Mesendoderm (in vitro differentiated cells): ENCODE data around the gene FNDC10. TPM values are rescaled to one million over a fixed set of nuclear protein-coding genes. Genes with fewer than 3 reads are reported as not detected.
A peak's percentile ranks its signal among the peaks of the same experiment; 100 is the strongest.
"Not testable (repeated sequence)": the region's sequence is repeated elsewhere in the genome, so short reads cannot be mapped to it uniquely, and the experiment has no call there.

ENCODE experiments used
- DNase-seq: peaks from one replicate; pipeline ENCODE4 v3.0.0; 2013
- H2AK5ac ChIP-seq: 2 replicates; pipeline ENCODE4 v1.6.1; 2013; ENCODE audit warnings: low read length, inconsistent platforms
- H2BK120ac ChIP-seq: 2 replicates; pipeline ENCODE4 v1.6.1; 2013; ENCODE audit warnings: low read depth, mild to moderate bottlenecking, low read length, moderate library complexity, mixed read lengths
- H2BK15ac ChIP-seq: replicated peaks from 2 replicates; pipeline ENCODE4 v1.6.1; 2013; ENCODE audit warnings: low read depth, mild to moderate bottlenecking, moderate library complexity
- H2BK5ac ChIP-seq: 2 replicates; pipeline ENCODE4 v1.6.1; 2013; ENCODE audit warnings: low read length, inconsistent platforms
- H3K18ac ChIP-seq: 2 replicates; pipeline ENCODE4 v1.6.1; 2013; ENCODE audit warnings: mild to moderate bottlenecking, low read length, mixed read lengths
- H3K23ac ChIP-seq: one replicate; pipeline ENCODE4 v1.6.1; 2013; ENCODE audit warnings: low read length
- H3K27ac ChIP-seq: 2 replicates; pipeline ENCODE4 v1.5.1; 2013; ENCODE audit warnings: low read depth, mild to moderate bottlenecking, inconsistent platforms, low read length, moderate library complexity
- H3K27me3 ChIP-seq: 2 replicates; pipeline ENCODE4 v1.6.1; 2013; ENCODE audit warnings: low read length, control low read depth, mild to moderate bottlenecking, inconsistent platforms; ENCODE audit not compliant: insufficient read depth, poor library complexity
- H3K36me3 ChIP-seq: 2 replicates; pipeline ENCODE4 v1.6.1; 2013; ENCODE audit warnings: low read length, inconsistent platforms; ENCODE audit not compliant: control insufficient read depth, insufficient read depth
- H3K4ac ChIP-seq: one replicate; pipeline ENCODE4 v1.6.1; 2013; ENCODE audit warnings: low read depth, mild to moderate bottlenecking, low read length, moderate library complexity
- H3K4me1 ChIP-seq: 2 replicates; pipeline ENCODE4 v1.6.1; 2013; ENCODE audit warnings: low read depth, low read length, inconsistent platforms; ENCODE audit not compliant: control insufficient read depth
- H3K4me2 ChIP-seq: 2 replicates; pipeline ENCODE4 v1.6.1; 2013; ENCODE audit warnings: low read length
- H3K4me3 ChIP-seq: 2 replicates; pipeline ENCODE4 v1.5.1; 2013; ENCODE audit warnings: mild to moderate bottlenecking, low read length
- H3K56ac ChIP-seq: one replicate; pipeline ENCODE4 v1.6.1; 2013; ENCODE audit warnings: low read length
- H3K79me1 ChIP-seq: 2 replicates; pipeline ENCODE4 v1.6.1; 2013; ENCODE audit warnings: low read length, inconsistent platforms
- H3K79me2 ChIP-seq: 2 replicates; pipeline ENCODE4 v1.6.1; 2013; ENCODE audit warnings: mild to moderate bottlenecking, low read length; ENCODE audit not compliant: control insufficient read depth, insufficient read depth
- H3K9ac ChIP-seq: 2 replicates; pipeline ENCODE4 v1.6.1; 2013; ENCODE audit warnings: low read length, inconsistent platforms
- H4K5ac ChIP-seq: one replicate; pipeline ENCODE4 v1.6.1; 2013; ENCODE audit warnings: low read length
- H4K8ac ChIP-seq: one replicate; pipeline ENCODE4 v1.6.1; 2013; ENCODE audit warnings: low read depth, mild to moderate bottlenecking, control low read depth, low read length, moderate library complexity
- WGBS: extraction: QIAGEN DNeasy Blood & Tissue Kit; methylation state at CpG from one replicate; pipeline ENCODE4 v1.1.7; 2013; ENCODE audit warnings: low lambda C conversion rate, missing lambda C conversion rate; ENCODE audit not compliant: insufficient coverage; ENCODE audit errors: extremely low coverage; 5-methylcytosine and 5-hydroxymethylcytosine counted together
- polyA plus RNA-seq, 2 experiments: library from polyadenylated mRNA; stranded (reverse); fragments of 200-250 nt; gene quantifications; one replicate each; pipeline ENCODE4 v1.2.3, GENCODE V29; 2013

Gene FNDC10
- polyA plus RNA-seq (2013, experiment 1 of 2) = 3.8 TPM
- 4.0 TPM for polyA plus RNA-seq (2013, experiment 2 of 2)

- peak within 1 kb of the TSS; percentile 73 for H3K56ac ChIP-seq
- DNase-seq = no peak
- no peak within 1 kb of the TSS for H3K23ac ChIP-seq
- no CpG with 5 or more reads among the region's 125 CpGs for WGBS
- no peak within 1 kb of the TSS for H3K18ac ChIP-seq
- no peaks in the 10 kb centered on the region for H3K36me3 ChIP-seq
- H2BK5ac ChIP-seq = no peak within 1 kb of the TSS
- no peak within 1 kb of the TSS for H2AK5ac ChIP-seq
- H3K79me1 ChIP-seq = no peaks in the 10 kb centered on the region
- H3K4me2 ChIP-seq = peak within 1 kb of the TSS; percentile 36
- H3K4me3 ChIP-seq = no peak within 1 kb of the TSS
- no peaks in the 10 kb centered on the region for H3K4me1 ChIP-seq
- H4K5ac ChIP-seq = no peak within 1 kb of the TSS
- H2BK120ac ChIP-seq = no peak within 1 kb of the TSS
- H3K79me2 ChIP-seq = no peaks in the 10 kb centered on the region
- no peak within 1 kb of the TSS for H2BK15ac ChIP-seq
- no peak within 1 kb of the TSS for H4K8ac ChIP-seq
- peaks cover 14% of the 10 kb centered on the region for H3K27me3 ChIP-seq
- H3K27ac ChIP-seq = no peak within 1 kb of the TSS
- peak within 1 kb of the TSS; percentile 24 for H3K9ac ChIP-seq
- H3K4ac ChIP-seq = no peak within 1 kb of the TSS
Measured at GRCh38 chr1:1599935-1600860, at the start of gene FNDC10. Gene FNDC10, minus strand, starts transcription at chr1:1600135. Its CDS starts 120 bp downstream, at chr1:1600015.

DNA sequence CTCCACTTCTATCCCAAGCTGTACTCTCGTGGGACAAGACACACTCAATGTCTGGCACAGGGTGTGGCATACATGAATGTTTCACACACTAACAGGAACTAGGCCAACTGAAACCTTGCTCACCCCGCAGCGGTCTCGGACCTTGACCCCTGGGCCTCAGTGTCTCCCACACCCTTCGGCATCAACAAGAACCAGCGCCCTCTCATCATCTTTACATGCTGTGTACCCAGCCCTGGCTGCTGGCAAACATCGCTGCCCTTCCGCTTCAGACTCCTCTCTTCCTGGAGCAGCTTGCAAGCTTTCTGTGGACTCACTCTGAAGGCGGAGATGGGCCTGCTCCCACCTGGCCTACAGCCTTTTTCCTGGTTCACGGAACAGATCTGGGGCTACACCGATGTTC, 48.3 kb upstream of the FNDC10 start:
- H3K27ac ChIP-seq, H3K79me1 ChIP-seq, H4K5ac ChIP-seq, H3K4me2 ChIP-seq, DNase-seq, H3K4me1 ChIP-seq, H3K36me3 ChIP-seq, H2AK5ac ChIP-seq, H3K18ac ChIP-seq, H3K4me3 ChIP-seq, H3K4ac ChIP-seq, H4K8ac ChIP-seq, H2BK15ac ChIP-seq, H3K79me2 ChIP-seq, H3K9ac ChIP-seq, H2BK5ac ChIP-seq, H2BK120ac ChIP-seq, H3K27me3 ChIP-seq, H3K56ac ChIP-seq, H3K23ac ChIP-seq: not testable (repeated sequence)
- WGBS = no CpG with 5 or more reads among the region's 11 CpGs

- H3K27ac ChIP-seq, H3K4me1 ChIP-seq, DNase-seq, H2BK15ac ChIP-seq, H2BK5ac ChIP-seq, H3K36me3 ChIP-seq, H3K79me1 ChIP-seq, H3K79me2 ChIP-seq, H4K5ac ChIP-seq, H3K23ac ChIP-seq, H3K56ac ChIP-seq, H3K4ac ChIP-seq, H3K4me2 ChIP-seq, H2AK5ac ChIP-seq, H3K9ac ChIP-seq, H3K18ac ChIP-seq, H3K4me3 ChIP-seq, H4K8ac ChIP-seq, H3K27me3 ChIP-seq, H2BK120ac ChIP-seq: not testable (repeated sequence)
- WGBS = no CpG with 5 or more reads among the region's 17 CpGs
Measured at GRCh38 chr1:1647567-1648241, 47.8 kb upstream of the FNDC10 start.

GRCh38 chr1:1646326-1646725, 46.4 kb upstream of the FNDC10 start:
- H3K4me3 ChIP-seq, DNase-seq: not testable (repeated sequence)

GRCh38 chr1:1640711-1641461, 41.0 kb upstream of the FNDC10 start:
- H3K27me3 ChIP-seq, H2BK120ac ChIP-seq, H2BK5ac ChIP-seq, H3K4me2 ChIP-seq, DNase-seq, H3K27ac ChIP-seq, H3K18ac ChIP-seq, H3K4ac ChIP-seq, H3K23ac ChIP-seq, H3K56ac ChIP-seq, H3K79me1 ChIP-seq, H3K79me2 ChIP-seq, H3K4me1 ChIP-seq, H3K9ac ChIP-seq, H2AK5ac ChIP-seq, H3K4me3 ChIP-seq, H2BK15ac ChIP-seq, H3K36me3 ChIP-seq, H4K8ac ChIP-seq, H4K5ac ChIP-seq: not testable (repeated sequence)
- WGBS = no CpG with 5 or more reads among the region's 38 CpGs

More at GRCh38 chr1:1646326-1646725, 46.4 kb upstream of the FNDC10 start:
- not testable (repeated sequence) for H3K56ac ChIP-seq, H3K4me2 ChIP-seq, H3K79me1 ChIP-seq, H2BK5ac ChIP-seq, H3K27ac ChIP-seq, H2BK120ac ChIP-seq, H3K4me1 ChIP-seq, H2AK5ac ChIP-seq, H3K18ac ChIP-seq, H2BK15ac ChIP-seq, H3K79me2 ChIP-seq, H3K36me3 ChIP-seq, H3K4ac ChIP-seq, H3K27me3 ChIP-seq, H4K5ac ChIP-seq, H3K9ac ChIP-seq, H4K8ac ChIP-seq, H3K23ac ChIP-seq
- WGBS = no CpG with 5 or more reads among the region's 5 CpGs
